ENCODE data around the gene TREML4. TPM values are rescaled to one million over a fixed set of nuclear protein-coding genes. Genes with fewer than 3 reads are reported as not detected.

TREML4 gene
- total RNA-seq, 4 donors from 2014 or later: not detected

DNA sequence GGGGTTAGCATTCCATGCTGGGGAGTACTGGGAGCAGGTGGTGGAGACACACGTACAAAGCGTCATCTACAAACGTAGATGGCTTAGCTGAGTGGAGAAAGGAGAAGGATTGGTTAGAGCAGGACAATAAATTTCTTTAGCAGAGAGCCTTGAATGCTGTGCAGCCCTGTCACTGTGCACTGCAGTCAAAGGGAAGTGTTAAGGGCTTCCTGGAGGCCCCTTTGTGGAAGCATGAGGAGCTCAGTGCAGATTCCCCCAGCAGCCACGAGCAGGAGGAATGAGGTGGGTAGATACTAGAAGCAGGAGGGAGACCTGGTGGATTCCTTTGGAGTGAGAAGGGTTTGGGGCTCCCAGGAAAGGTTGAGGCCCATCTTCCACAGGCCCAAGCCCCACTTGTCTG is 6.1 kb upstream of the TREML4 start:
- DNase-seq (ENCODE audit: low spot score): no peak
- ATAC-seq (ENCODE audit: low FRiP score): no peak
- TF ChIP-seq, protein P1, sequence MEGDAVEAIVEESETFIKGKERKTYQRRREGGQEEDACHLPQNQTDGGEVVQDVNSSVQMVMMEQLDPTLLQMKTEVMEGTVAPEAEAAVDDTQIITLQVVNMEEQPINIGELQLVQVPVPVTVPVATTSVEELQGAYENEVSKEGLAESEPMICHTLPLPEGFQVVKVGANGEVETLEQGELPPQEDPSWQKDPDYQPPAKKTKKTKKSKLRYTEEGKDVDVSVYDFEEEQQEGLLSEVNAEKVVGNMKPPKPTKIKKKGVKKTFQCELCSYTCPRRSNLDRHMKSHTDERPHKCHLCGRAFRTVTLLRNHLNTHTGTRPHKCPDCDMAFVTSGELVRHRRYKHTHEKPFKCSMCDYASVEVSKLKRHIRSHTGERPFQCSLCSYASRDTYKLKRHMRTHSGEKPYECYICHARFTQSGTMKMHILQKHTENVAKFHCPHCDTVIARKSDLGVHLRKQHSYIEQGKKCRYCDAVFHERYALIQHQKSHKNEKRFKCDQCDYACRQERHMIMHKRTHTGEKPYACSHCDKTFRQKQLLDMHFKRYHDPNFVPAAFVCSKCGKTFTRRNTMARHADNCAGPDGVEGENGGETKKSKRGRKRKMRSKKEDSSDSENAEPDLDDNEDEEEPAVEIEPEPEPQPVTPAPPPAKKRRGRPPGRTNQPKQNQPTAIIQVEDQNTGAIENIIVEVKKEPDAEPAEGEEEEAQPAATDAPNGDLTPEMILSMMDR (IDR thresholded peaks at IDR 0.05): no peak

DNA sequence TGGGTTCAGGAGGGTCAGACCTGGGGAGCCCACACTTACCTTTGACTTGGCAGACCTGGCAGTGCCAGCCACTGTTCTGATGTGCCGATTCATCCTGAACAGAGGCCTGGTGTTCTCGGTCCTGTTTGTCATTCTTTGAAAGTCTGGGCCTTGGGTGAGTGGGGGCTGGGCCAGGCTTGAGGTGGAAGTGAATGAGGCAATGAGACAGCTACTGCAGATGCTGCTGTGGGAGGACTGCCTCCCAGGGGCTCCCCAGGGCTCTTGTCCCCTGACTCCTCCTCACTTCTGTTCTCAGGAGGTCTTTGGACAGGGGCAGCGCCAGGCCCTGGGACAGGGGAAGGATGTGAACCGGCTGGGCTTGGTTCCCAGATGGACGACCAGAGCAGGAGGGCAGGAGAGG is 5.6 kb upstream of the TREML4 start:
- ATAC-seq (ENCODE audit: low FRiP score): no peak
- TF ChIP-seq, protein P1 (IDR thresholded peaks at IDR 0.05): no peak
- DNase-seq (ENCODE audit: low spot score): no peak

DNA sequence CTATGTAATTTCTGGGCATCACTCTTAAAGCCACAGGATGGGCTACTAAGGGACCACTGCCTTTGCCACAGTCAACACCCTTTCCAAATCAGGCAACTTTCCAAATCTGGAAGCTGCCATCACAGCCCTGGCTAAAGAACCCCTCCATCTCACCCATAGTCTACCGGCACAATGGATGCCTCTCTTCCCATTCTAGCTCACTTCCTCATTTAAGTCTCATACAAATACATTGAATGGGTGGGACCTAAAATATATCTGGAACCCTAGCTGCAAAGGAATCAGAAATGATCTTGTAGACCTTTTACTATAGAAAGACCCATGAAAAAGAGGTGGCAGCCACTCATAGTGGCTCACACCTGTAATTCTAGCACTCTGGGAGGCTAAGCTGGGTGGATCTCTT is 3.3 kb upstream of the TREML4 start:
- no peak for ATAC-seq (ENCODE audit: low FRiP score)
- DNase-seq (ENCODE audit: low spot score): no peak
- TF ChIP-seq, protein P1 (IDR thresholded peaks at IDR 0.05): no peak

DNA sequence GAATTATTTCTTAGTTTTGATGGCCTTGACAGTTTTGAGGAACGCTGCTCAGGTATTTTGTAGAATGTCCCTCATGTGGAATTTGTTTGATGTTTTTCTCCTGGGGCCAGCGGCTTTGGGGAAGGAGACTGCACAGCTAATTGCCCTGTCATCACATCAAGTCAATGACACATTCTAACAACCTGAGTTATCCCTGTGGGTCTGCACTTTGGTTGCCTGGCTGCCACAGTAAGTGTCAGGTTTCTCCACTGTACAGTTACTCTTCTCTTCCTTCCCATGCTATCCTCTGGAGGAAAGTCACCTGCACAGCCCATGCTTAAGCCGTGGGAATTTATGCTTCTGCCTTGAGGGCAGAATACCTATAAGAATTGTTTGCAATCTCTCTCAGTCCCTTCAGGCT is 1.4 kb upstream of the TREML4 start:
- ATAC-seq (ENCODE audit: low FRiP score) (no peak), DNase-seq (ENCODE audit: low spot score) (no peak)
- TF ChIP-seq, protein P1 (IDR thresholded peaks at IDR 0.05): no peak

- TF ChIP-seq, protein P1 (IDR thresholded peaks at IDR 0.05): no peak
- ATAC-seq (ENCODE audit: low FRiP score): no peak
- DNase-seq (ENCODE audit: low spot score): no peak
Observed at GRCh38 chr6:41228616-41229015, 467 bp downstream of the TREML4 start.

DNA sequence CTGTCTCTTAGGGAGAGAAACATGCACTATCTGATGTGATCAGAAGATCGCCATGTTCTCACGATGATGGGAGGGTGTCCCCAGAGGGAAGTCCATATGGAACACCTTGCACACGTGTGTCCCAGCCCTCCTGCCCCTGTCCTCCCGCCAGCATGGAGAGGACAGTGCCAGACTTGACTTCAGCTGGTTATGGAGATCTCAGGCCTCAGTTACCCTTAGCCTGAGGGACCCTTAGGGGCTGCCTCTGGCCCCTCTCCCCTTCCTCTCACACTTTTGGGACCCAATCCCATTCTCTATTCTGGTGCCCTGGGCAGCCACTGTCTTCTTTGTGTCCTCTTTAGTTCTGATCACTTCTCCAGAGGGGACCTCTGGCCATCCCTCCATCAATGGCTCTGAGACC is 1.6 kb downstream of the TREML4 start:
- TF ChIP-seq, protein P1 (IDR thresholded peaks at IDR 0.05): no peak
- ATAC-seq (ENCODE audit: low FRiP score) (no peak), DNase-seq (ENCODE audit: low spot score) (no peak)

GRCh38 chr6:41231246-41231645 is 3.1 kb downstream of the TREML4 start:
- no peak for DNase-seq (ENCODE audit: low spot score)
- ATAC-seq (ENCODE audit: low FRiP score): no peak
- TF ChIP-seq, protein P1 (IDR thresholded peaks at IDR 0.05): no peak
